OCI-LY3 (cell line): Measurements from ENCODE around the gene GEMIN5.

Source experiments
- EZH2phosphoT487 ChIP-seq: fragments of 200-600 bp; shearing (Covaris generic); IDR thresholded peaks from 2 replicates; pipeline ENCODE4 v1.6.1; 2018; ENCODE audit warnings: antibody characterized with exemption, mixed run types, low read depth
- TF ChIP-seq, protein P1 (sequence below): fragments of 200-600, 300-600 bp; sonication (generic); IDR thresholded peaks from 2 replicates; pipeline ENCODE4 v1.5.1; 2014; ENCODE audit warnings: antibody characterized with exemption, low read length, low read depth

DNA sequence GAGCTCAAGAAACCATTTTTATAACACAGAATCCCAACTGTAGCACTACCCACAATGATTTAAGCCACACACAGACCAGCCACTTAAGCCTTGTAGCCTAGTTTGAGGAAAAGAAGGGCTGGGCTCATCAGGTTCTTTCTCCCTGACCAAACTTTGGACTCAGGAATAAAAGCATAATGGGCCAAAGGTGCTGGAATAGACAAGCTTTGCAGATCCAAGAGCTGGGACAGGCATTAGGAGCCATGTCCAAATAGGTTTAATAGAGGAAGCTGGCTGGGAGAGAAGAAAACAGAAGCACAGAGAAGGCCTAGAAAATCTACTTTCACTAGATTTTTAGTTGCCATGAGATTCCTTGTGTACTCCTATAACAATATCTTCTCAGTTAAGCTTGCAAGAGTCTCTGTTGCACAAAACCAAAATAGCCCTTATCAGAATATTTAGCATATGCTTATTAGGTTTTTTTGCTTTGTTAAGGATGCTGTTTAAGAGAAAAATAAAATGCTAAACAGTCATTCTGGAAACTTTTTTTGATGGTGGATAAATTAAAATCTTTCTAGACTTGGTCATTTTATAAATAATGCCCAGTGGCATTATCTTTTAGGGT is 41.3 kb downstream of the GEMIN5 start:
- TF ChIP-seq, protein P1, sequence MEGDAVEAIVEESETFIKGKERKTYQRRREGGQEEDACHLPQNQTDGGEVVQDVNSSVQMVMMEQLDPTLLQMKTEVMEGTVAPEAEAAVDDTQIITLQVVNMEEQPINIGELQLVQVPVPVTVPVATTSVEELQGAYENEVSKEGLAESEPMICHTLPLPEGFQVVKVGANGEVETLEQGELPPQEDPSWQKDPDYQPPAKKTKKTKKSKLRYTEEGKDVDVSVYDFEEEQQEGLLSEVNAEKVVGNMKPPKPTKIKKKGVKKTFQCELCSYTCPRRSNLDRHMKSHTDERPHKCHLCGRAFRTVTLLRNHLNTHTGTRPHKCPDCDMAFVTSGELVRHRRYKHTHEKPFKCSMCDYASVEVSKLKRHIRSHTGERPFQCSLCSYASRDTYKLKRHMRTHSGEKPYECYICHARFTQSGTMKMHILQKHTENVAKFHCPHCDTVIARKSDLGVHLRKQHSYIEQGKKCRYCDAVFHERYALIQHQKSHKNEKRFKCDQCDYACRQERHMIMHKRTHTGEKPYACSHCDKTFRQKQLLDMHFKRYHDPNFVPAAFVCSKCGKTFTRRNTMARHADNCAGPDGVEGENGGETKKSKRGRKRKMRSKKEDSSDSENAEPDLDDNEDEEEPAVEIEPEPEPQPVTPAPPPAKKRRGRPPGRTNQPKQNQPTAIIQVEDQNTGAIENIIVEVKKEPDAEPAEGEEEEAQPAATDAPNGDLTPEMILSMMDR: no peak
- no peak for TF ChIP-seq EZH2phosphoT487
